PC-3 (cell line): ENCODE measurements around the gene TBX10.

ENCODE experiments used
- EZH2phosphoT487 ChIP-seq: fragments of 300-600 bp; sonication (generic); IDR thresholded peaks from 2 replicates; pipeline ENCODE4 v1.6.1; 2018; ENCODE audit warnings: mild to moderate bottlenecking, antibody characterized with exemption, low read length, borderline replicate concordance
- TF ChIP-seq, protein P1 (sequence below): fragments of 300-600 bp; sonication (generic); conservative IDR thresholded peaks from 2 replicates; pipeline ENCODE4 v1.5.1; 2017; ENCODE audit warnings: antibody characterized with exemption, low read depth, mild to moderate bottlenecking, low read length

GRCh38 chr11:67656278-67656922, 16.8 kb upstream of the TBX10 start:
- TF ChIP-seq, protein P1, sequence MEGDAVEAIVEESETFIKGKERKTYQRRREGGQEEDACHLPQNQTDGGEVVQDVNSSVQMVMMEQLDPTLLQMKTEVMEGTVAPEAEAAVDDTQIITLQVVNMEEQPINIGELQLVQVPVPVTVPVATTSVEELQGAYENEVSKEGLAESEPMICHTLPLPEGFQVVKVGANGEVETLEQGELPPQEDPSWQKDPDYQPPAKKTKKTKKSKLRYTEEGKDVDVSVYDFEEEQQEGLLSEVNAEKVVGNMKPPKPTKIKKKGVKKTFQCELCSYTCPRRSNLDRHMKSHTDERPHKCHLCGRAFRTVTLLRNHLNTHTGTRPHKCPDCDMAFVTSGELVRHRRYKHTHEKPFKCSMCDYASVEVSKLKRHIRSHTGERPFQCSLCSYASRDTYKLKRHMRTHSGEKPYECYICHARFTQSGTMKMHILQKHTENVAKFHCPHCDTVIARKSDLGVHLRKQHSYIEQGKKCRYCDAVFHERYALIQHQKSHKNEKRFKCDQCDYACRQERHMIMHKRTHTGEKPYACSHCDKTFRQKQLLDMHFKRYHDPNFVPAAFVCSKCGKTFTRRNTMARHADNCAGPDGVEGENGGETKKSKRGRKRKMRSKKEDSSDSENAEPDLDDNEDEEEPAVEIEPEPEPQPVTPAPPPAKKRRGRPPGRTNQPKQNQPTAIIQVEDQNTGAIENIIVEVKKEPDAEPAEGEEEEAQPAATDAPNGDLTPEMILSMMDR: no peak
- TF ChIP-seq EZH2phosphoT487: no peak
